ENCODE results near the gene CCNL1.

- TF ChIP-seq CTCF (IDR thresholded peaks at IDR 0.05; ENCODE audit: extremely low read depth in 1 of 2, insufficient read depth in 1 of 2, low read depth in 1 of 2, low read length in 2 of 2): no peak
- no peak for TF ChIP-seq POLR2A (IDR thresholded peaks at IDR 0.05; ENCODE audit: low read depth, low read length)
- TF ChIP-seq POLR2AphosphoS5 (IDR thresholded peaks at IDR 0.05; ENCODE audit: insufficient read depth, low read depth, low read length): no peak
- TF ChIP-seq EZH2 (IDR thresholded peaks at IDR 0.05; ENCODE audit: borderline replicate concordance, low read depth, low read length, severe bottlenecking): no peak
- no peak for TF ChIP-seq MYC (IDR thresholded peaks at IDR 0.05; ENCODE audit: low read depth, low read length)
- no peak for TF ChIP-seq GATA2 (IDR thresholded peaks at IDR 0.05; ENCODE audit: insufficient read depth, insufficient read length, low read depth, low read length)
- no peak for TF ChIP-seq FOS (IDR thresholded peaks at IDR 0.05; ENCODE audit: borderline replicate concordance, insufficient read depth, low read length)
- TF ChIP-seq MAX (IDR thresholded peaks at IDR 0.05; ENCODE audit: insufficient read depth, insufficient read length): no peak
- no peak for TF ChIP-seq JUN (IDR thresholded peaks at IDR 0.05; ENCODE audit: borderline replicate concordance, insufficient read depth, insufficient read length, low read depth)
Observed at GRCh38 chr3:157101486-157101885, 58.5 kb downstream of the CCNL1 start.

All from endothelial cell of umbilical vein (primary cell).